T-cell (primary cell): ENCODE data around the gene DOCK8. TPM values are rescaled to one million over a fixed set of nuclear protein-coding genes. Genes with fewer than 3 reads are reported as not detected.

ENCODE experiments used
- ATAC-seq, 4 experiments: fragments of 200-7000 bp in 3 of 4; fragments of 150-1000 bp in 1 of 4; cut with Tn5 transposase; replicated peaks in 1 of 4; 1 replicate in 3 of 4; 2 replicates in 1 of 4; pipeline ENCODE4 v1.10.0; 2021; ENCODE audit warnings: moderate library complexity in 3 of 4, mild to moderate bottlenecking in 2 of 4, moderate number of reproducible peaks in 1 of 4
- CTCF ChIA-PET, 2 donors: fragments of 300-600 bp; sonication (Branson Sonifier 250); formaldehyde crosslinking; loops; one replicate each; lab custom pipeline; 2022; ENCODE audit warnings: antibody characterized with exemption in 2 of 2; lab: Charles Lee
- POLR2A ChIA-PET, 2 donors: fragments of 300-600 bp; sonication (Branson Sonifier 250); formaldehyde crosslinking; loops; one replicate each; lab custom pipeline; 2022; ENCODE audit warnings: antibody characterized with exemption in 2 of 2; lab: Charles Lee
- DNase-seq, 35 experiments: peaks; one replicate each; pipeline versions ENCODE4 v3.0.0 to v3.0.0-alpha.2; 2013 to 2023
- H3K27ac ChIP-seq: one replicate; pipeline ENCODE4 v1.5.1; 2013; ENCODE audit warnings: low read length
- H3K27me3 ChIP-seq, 2 experiments: replicated peaks in 1 of 2; 1 replicate in 1 of 2; 2 replicates in 1 of 2; pipeline versions ENCODE4 v1.6.1 to v1.7.0; 2013; ENCODE audit warnings: low read length in 1 of 2, mixed read lengths in 1 of 2; ENCODE audit not compliant: control insufficient read depth in 2 of 2, insufficient read depth in 2 of 2; ENCODE audit errors: extremely low read depth in 1 of 2
- H3K36me3 ChIP-seq, 2 donors: 1 replicate in 1 of 2; 2 replicates in 1 of 2; pipeline versions ENCODE4 v1.6.1 to v1.7.0; 2013; ENCODE audit warnings: low read length in 1 of 2; ENCODE audit not compliant: control insufficient read depth in 2 of 2, insufficient read depth in 1 of 2; ENCODE audit errors: extremely low read depth in 1 of 2
- H3K4me1 ChIP-seq, 2 experiments: 1 replicate in 1 of 2; 2 replicates in 1 of 2; pipeline versions ENCODE4 v1.6.1 to v1.7.0; 2013; ENCODE audit warnings: low read length in 2 of 2, mixed read lengths in 1 of 2; ENCODE audit not compliant: insufficient read depth in 2 of 2, control insufficient read depth in 1 of 2; ENCODE audit errors: extremely low read depth in 1 of 2
- H3K4me3 ChIP-seq, 2 donors: 1 replicate in 1 of 2; 2 replicates in 1 of 2; pipeline versions ENCODE4 v1.5.1 to v1.7.0; 2013; ENCODE audit warnings: mild to moderate bottlenecking in 2 of 2, low read length in 1 of 2, moderate library complexity in 1 of 2; ENCODE audit not compliant: control insufficient read depth in 1 of 2; ENCODE audit errors: extremely low read depth in 1 of 2
- H3K9me3 ChIP-seq: 2 replicates; pipeline ENCODE4 v1.7.0; 2013
- H3K27ac Mint-ChIP-seq, 2 donors: one replicate each; pipeline ENCODE4 v1.8.0; 2020 to 2021; ENCODE audit warnings: mild to moderate bottlenecking in 2 of 2, mixed read lengths in 2 of 2
- H3K27me3 Mint-ChIP-seq, 2 donors: one replicate each; pipeline ENCODE4 v1.8.0; 2021 to 2022; ENCODE audit warnings: mixed read lengths in 2 of 2
- H3K36me3 Mint-ChIP-seq: one replicate; pipeline ENCODE4 v1.8.0; 2021; ENCODE audit warnings: mixed read lengths
- H3K4me1 Mint-ChIP-seq, 3 donors: one replicate each; pipeline ENCODE4 v1.8.0; 2020 to 2022; ENCODE audit warnings: mixed read lengths in 3 of 3, mild to moderate bottlenecking in 1 of 3
- H3K4me3 Mint-ChIP-seq, 3 donors: one replicate each; pipeline ENCODE4 v1.8.0; 2020 to 2022; ENCODE audit warnings: mild to moderate bottlenecking in 3 of 3, mixed read lengths in 3 of 3, moderate library complexity in 3 of 3
- H3K9me3 Mint-ChIP-seq, 3 donors: one replicate each; pipeline ENCODE4 v1.8.0; 2020 to 2022; ENCODE audit warnings: mixed read lengths in 3 of 3
- WGBS: methylation state at CpG from one replicate; pipeline ENCODE4 v1.1.5; 2013; ENCODE audit warnings: missing lambda C conversion rate; ENCODE audit not compliant: insufficient coverage; 5-methylcytosine and 5-hydroxymethylcytosine counted together
- total RNA-seq, 35 experiments: library from RNA in 6 of 35; stranded (reverse) in 6 of 35; fragments of 120-200 nt in 1 of 35; gene quantifications; one replicate each; pipeline versions ENCODE4 v1.2.1 to v1.2.4 and lab custom pipeline; 2013 to 2026

Gene DOCK8
- total RNA-seq, 5 donors from 2014 or later (not counting 1 experiment from before 2014, with no cell fraction given) = 173 to 231 (median 208) TPM

- H3K4me1 ChIP-seq = no peaks in the 10 kb centered on the region
- H3K9me3 ChIP-seq = no peaks in the 10 kb centered on the region
- no peak overlapping the region for H3K27ac ChIP-seq
- H3K4me1 Mint-ChIP-seq = no peaks in the 10 kb centered on the region
- H3K4me3 ChIP-seq = no peak overlapping the region
- no peak for ATAC-seq
- H3K27ac Mint-ChIP-seq = no peak overlapping the region
- peaks cover 76% of the 10 kb centered on the region for H3K36me3 Mint-ChIP-seq
- ChIA-PET POLR2A (no interaction called here), CTCF (no interaction called here)
- peaks cover 16 to 97% of the 10 kb centered on the region in 2 donors for H3K36me3 ChIP-seq
- WGBS = 100% methylated on average over 1 of the region's 3 CpGs
- no peaks in the 10 kb centered on the region for H3K9me3 Mint-ChIP-seq
- no peak overlapping the region for H3K4me3 Mint-ChIP-seq
- no peaks in the 10 kb centered on the region for H3K27me3 Mint-ChIP-seq
- H3K27me3 ChIP-seq = no peaks in the 10 kb centered on the region
- no peak for DNase-seq
Measured at GRCh38 chr9:370086-370485, 155.4 kb downstream of the DOCK8 start.

- Histone ChIP-seq H3K4me3 (no peak overlapping the region), H3K4me1 (no peaks in the 10 kb centered on the region), H3K36me3 (peaks cover 15 to 97% of the 10 kb centered on the region in 2 donors), H3K27me3 (no peaks in the 10 kb centered on the region), H3K27ac (no peak overlapping the region), H3K9me3 (no peaks in the 10 kb centered on the region)
- no peaks in the 10 kb centered on the region for H3K4me1 Mint-ChIP-seq
- H3K27me3 Mint-ChIP-seq = no peaks in the 10 kb centered on the region
- H3K4me3 Mint-ChIP-seq = no peak overlapping the region
- no peak for ATAC-seq
- H3K36me3 Mint-ChIP-seq = peaks cover 74% of the 10 kb centered on the region
- H3K27ac Mint-ChIP-seq = no peak overlapping the region
- 83% methylated on average over 1 of the region's 3 CpGs for WGBS
- DNase-seq = no peak
- no peaks in the 10 kb centered on the region for H3K9me3 Mint-ChIP-seq
- CTCF ChIA-PET = interaction anchor here (0.5 to 0.6 kb wide), 2 partner anchors 16 to 42 kb away, joined by 4 to 7 read pairs; no protein-coding TSS in a partner anchor
- POLR2A ChIA-PET = interaction anchor here in 1 of 2 donors (0.6 kb wide), 2 partner anchors 16 to 20 kb away, joined by 3 to 4 read pairs; no protein-coding TSS in a partner anchor
Measured at GRCh38 chr9:371349-371748, 156.7 kb downstream of the DOCK8 start.

- Histone ChIP-seq H3K4me1 (no peaks in the 10 kb centered on the region), H3K36me3 (peaks cover 18 to 98% of the 10 kb centered on the region in 2 donors), H3K27ac (no peak overlapping the region), H3K9me3 (no peaks in the 10 kb centered on the region), H3K4me3 (no peak overlapping the region), H3K27me3 (no peaks in the 10 kb centered on the region)
- H3K4me3 Mint-ChIP-seq = no peak overlapping the region
- ATAC-seq (no peak), DNase-seq (no peak)
- POLR2A ChIA-PET = no interaction called here
- no peaks in the 10 kb centered on the region for H3K9me3 Mint-ChIP-seq
- H3K27ac Mint-ChIP-seq = no peak overlapping the region
- no peaks in the 10 kb centered on the region for H3K27me3 Mint-ChIP-seq
- H3K36me3 Mint-ChIP-seq = peaks cover 77% of the 10 kb centered on the region
- WGBS = 89% methylated on average over 1 of the region's 2 CpGs
- CTCF ChIA-PET = interaction anchor here in 1 of 2 donors (0.5 kb wide), 1 partner anchor 17 kb away, joined by 4 read pairs; no protein-coding TSS in a partner anchor
- H3K4me1 Mint-ChIP-seq = no peaks in the 10 kb centered on the region
Measured at GRCh38 chr9:372128-372527, 157.5 kb downstream of the DOCK8 start.

- peaks cover 78% of the 10 kb centered on the region for H3K36me3 Mint-ChIP-seq
- H3K4me1 Mint-ChIP-seq = peaks cover 0 to 10% (median 0%) of the 10 kb centered on the region in 3 donors
- no peaks in the 10 kb centered on the region for H3K27me3 Mint-ChIP-seq
- no peak for ATAC-seq
- H3K4me1 ChIP-seq = no peaks in the 10 kb centered on the region
- no peak for DNase-seq
- CTCF ChIA-PET = no interaction called here
- no peaks in the 10 kb centered on the region for H3K27me3 ChIP-seq
- H3K9me3 ChIP-seq = no peaks in the 10 kb centered on the region
- POLR2A ChIA-PET = interaction anchor here in 1 of 2 donors (0.7 kb wide), 1 partner anchor 94 kb away, joined by 3 read pairs; no protein-coding TSS in a partner anchor
- H3K9me3 Mint-ChIP-seq = no peaks in the 10 kb centered on the region
- H3K36me3 ChIP-seq = peaks cover 20 to 97% of the 10 kb centered on the region in 2 donors
- peak overlapping the region in 1 of 2 donors; percentile 39 for H3K27ac Mint-ChIP-seq
- no peak overlapping the region for H3K27ac ChIP-seq
- H3K4me3 Mint-ChIP-seq = no peak overlapping the region
- H3K4me3 ChIP-seq = no peak overlapping the region
- WGBS = 100% methylated on average over 1 of the region's 3 CpGs
Measured at GRCh38 chr9:373759-374206, 159.1 kb downstream of the DOCK8 start.

GRCh38 chr9:374736-375135, 160.1 kb downstream of the DOCK8 start:
- peaks cover 0 to 10% (median 0%) of the 10 kb centered on the region in 3 donors for H3K4me1 Mint-ChIP-seq
- no peak for DNase-seq
- ATAC-seq = no peak
- H3K27ac Mint-ChIP-seq = no peak overlapping the region
- Histone ChIP-seq H3K9me3 (no peaks in the 10 kb centered on the region), H3K27me3 (no peaks in the 10 kb centered on the region), H3K36me3 (peaks cover 18 to 97% of the 10 kb centered on the region in 2 donors), H3K4me1 (no peaks in the 10 kb centered on the region), H3K27ac (no peak overlapping the region), H3K4me3 (no peak overlapping the region)
- POLR2A ChIA-PET = no interaction called here
- peaks cover 78% of the 10 kb centered on the region for H3K36me3 Mint-ChIP-seq
- no peaks in the 10 kb centered on the region for H3K9me3 Mint-ChIP-seq
- no peaks in the 10 kb centered on the region for H3K27me3 Mint-ChIP-seq
- CTCF ChIA-PET = interaction anchor here in 1 of 2 donors (0.7 kb wide), 1 partner anchor 44 kb away, joined by 4 read pairs; no protein-coding TSS in a partner anchor
- no CpG with 5 or more reads among the region's 2 CpGs for WGBS
- no peak overlapping the region for H3K4me3 Mint-ChIP-seq

- Histone ChIP-seq H3K4me1 (no peaks in the 10 kb centered on the region), H3K9me3 (no peaks in the 10 kb centered on the region), H3K27ac (no peak overlapping the region), H3K4me3 (no peak overlapping the region), H3K36me3 (peaks cover 13 to 89% of the 10 kb centered on the region in 2 donors), H3K27me3 (no peaks in the 10 kb centered on the region)
- no peaks in the 10 kb centered on the region for H3K27me3 Mint-ChIP-seq
- peaks cover 0 to 10% (median 0%) of the 10 kb centered on the region in 3 donors for H3K4me1 Mint-ChIP-seq
- H3K4me3 Mint-ChIP-seq = no peak overlapping the region
- POLR2A ChIA-PET = no interaction called here
- H3K27ac Mint-ChIP-seq = no peak overlapping the region
- CTCF ChIA-PET = no interaction called here
- ATAC-seq (no peak), DNase-seq (no peak)
- H3K36me3 Mint-ChIP-seq = peaks cover 69% of the 10 kb centered on the region
- no peaks in the 10 kb centered on the region for H3K9me3 Mint-ChIP-seq
- WGBS = no CpG with 5 or more reads among the region's 3 CpGs
Measured at GRCh38 chr9:376115-376514, 161.4 kb downstream of the DOCK8 start.
